ENCODE results near the gene BET1. TPM values are rescaled to one million over a fixed set of nuclear protein-coding genes. Genes with fewer than 3 reads are reported as not detected.

Gene BET1
- total RNA-seq, 1 donor from 2014 or later: 2.4 TPM

DNA sequence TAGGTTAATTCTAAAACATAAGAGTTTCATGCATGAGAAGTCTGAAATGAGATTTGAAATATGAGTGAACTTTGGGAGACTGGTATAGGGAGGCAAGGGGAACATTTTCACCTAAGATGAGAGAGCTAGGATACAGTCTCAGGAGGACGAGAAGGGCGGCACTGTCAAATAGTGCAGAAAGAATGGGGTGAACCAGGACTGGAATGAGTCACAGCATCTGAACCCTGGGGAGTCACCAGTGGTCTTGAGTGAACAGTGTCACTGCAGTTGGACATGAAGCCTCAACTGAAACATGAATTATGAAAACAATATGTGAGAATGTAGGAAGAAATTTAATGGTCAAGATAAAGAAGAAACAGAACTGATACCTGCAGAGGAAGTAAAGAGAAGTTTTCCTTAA, 48.9 kb downstream of the BET1 start:
- intact Hi-C loops (cut with DNase I): no loop called here
- no peaks in the 10 kb centered on the region for H3K9me3 ChIP-seq
- TF ChIP-seq, protein P1, sequence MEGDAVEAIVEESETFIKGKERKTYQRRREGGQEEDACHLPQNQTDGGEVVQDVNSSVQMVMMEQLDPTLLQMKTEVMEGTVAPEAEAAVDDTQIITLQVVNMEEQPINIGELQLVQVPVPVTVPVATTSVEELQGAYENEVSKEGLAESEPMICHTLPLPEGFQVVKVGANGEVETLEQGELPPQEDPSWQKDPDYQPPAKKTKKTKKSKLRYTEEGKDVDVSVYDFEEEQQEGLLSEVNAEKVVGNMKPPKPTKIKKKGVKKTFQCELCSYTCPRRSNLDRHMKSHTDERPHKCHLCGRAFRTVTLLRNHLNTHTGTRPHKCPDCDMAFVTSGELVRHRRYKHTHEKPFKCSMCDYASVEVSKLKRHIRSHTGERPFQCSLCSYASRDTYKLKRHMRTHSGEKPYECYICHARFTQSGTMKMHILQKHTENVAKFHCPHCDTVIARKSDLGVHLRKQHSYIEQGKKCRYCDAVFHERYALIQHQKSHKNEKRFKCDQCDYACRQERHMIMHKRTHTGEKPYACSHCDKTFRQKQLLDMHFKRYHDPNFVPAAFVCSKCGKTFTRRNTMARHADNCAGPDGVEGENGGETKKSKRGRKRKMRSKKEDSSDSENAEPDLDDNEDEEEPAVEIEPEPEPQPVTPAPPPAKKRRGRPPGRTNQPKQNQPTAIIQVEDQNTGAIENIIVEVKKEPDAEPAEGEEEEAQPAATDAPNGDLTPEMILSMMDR (IDR thresholded peaks at IDR 0.05): no peak
- no peak overlapping the region for H3K27ac ChIP-seq
- no peak for DNase-seq (ENCODE audit: low spot score in 2 of 2)
- no peaks in the 10 kb centered on the region for H3K27me3 ChIP-seq
- H3K4me3 ChIP-seq: no peak overlapping the region
- no peaks in the 10 kb centered on the region for H3K4me1 ChIP-seq
- no peaks in the 10 kb centered on the region for H3K36me3 ChIP-seq

DNA sequence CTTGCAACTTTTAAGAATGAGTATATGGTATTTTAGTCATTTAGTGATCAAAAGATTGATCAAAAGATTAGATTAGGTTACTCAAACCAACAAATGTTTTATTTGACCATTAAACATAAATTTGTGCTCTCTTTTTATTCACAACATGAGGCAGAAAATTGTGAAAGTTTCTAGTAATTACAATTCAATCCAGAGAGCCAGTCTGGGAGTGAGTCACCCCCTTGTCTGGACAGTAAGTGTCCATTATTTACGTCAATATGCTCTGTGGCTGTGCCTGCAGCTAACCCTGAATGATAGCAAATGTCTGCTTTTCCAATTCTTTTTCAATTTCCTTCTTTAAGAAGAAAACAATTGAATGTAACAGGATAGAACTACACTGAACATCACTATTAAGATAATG, 54.7 kb downstream of the BET1 start:
- no peaks in the 10 kb centered on the region for H3K36me3 ChIP-seq
- no peak overlapping the region for H3K27ac ChIP-seq
- TF ChIP-seq, protein P1 (IDR thresholded peaks at IDR 0.05): no peak
- no peaks in the 10 kb centered on the region for H3K4me1 ChIP-seq
- no peaks in the 10 kb centered on the region for H3K9me3 ChIP-seq
- intact Hi-C loops (cut with DNase I): no loop called here
- no peak overlapping the region for H3K4me3 ChIP-seq
- DNase-seq (ENCODE audit: low spot score in 2 of 2): no peak
- H3K27me3 ChIP-seq: no peaks in the 10 kb centered on the region

DNA sequence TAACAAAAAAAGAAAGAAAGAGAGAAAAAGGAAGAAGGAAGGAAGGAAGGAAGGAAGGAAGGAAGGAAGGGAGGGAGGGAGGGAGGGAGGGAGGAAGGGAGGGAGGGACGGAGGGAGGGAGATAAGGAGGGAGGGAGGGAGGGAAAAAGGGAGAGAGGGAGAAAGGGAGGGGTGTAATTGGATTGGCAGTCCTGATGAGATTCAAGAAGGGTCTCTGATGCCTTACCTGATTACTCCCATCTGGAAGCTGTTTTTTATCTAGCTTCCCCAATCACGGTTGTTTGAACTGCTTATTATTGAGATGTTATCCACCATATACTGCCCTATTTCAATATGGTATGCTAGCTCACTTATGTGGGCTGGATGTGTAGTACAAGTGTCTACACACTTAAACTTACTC, 55.3 kb downstream of the BET1 start:
- TF ChIP-seq, protein P1 (IDR thresholded peaks at IDR 0.05): no peak
- no peaks in the 10 kb centered on the region for H3K9me3 ChIP-seq
- H3K4me1 ChIP-seq: no peaks in the 10 kb centered on the region
- no peak overlapping the region for H3K4me3 ChIP-seq
- no peaks in the 10 kb centered on the region for H3K36me3 ChIP-seq
- DNase-seq (ENCODE audit: low spot score in 2 of 2): no peak
- no peaks in the 10 kb centered on the region for H3K27me3 ChIP-seq
- H3K27ac ChIP-seq: no peak overlapping the region
- intact Hi-C loops (cut with DNase I): no loop called here

DNA sequence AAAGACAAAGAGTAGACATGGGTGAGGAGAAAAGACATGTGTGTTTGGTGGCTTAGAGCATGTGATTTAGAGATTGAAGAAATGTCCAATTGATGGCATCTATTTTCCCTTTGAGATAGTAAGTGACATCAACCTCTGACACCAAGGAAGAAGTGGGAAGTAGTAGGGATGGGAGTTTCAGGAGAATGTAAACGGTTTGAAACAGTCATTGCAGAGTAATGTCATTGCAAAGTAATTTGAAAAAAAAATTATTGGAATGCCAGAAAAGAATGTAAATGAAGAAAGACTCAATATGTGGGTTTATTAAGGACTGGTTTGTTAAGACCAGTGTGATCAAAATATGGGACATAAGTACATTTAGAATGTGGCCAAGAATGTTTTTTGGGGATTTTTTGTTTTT, 56.0 kb downstream of the BET1 start:
- TF ChIP-seq, protein P1 (IDR thresholded peaks at IDR 0.05): no peak
- H3K36me3 ChIP-seq: no peaks in the 10 kb centered on the region

DNA sequence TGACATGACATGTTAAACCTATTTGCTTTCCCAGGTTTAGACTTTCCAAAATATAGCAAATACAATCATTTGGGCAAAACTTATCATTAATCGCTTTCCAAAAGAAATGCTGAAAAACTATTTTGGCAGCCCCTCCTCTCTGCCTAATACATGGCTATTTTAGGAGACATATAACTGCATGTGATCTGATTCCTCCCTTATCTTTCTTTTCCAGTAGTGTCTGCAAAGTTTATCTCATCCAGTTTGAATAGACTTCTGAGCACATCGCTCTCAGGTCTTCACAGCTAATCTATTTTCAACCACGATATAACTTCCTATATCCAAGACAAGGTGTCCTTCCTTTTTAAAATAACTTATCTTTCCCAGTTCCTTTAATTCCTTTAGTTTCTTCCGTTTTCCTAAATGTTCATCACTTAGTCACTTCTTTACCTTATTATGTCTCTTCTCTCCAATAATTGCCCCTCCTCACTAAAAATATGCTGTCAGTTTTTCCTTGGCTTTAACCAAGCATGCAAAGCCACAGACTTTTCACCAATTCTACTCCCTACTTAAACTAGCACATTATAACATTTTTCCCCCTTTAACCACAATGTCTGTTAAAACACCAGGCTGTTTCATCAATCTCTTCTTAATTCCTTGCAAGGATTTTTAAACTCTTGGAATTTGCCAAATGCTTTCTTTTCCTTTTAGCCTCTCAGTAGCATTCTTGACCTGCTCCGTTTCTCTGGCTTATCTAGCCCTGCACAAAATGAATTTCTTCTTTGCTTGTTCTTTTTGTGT, 58.2 kb downstream of the BET1 start:
- TF ChIP-seq, protein P1 (IDR thresholded peaks at IDR 0.05): no peak
- no peaks in the 10 kb centered on the region for H3K36me3 ChIP-seq
- H3K4me1 ChIP-seq: no peaks in the 10 kb centered on the region
- no peaks in the 10 kb centered on the region for H3K9me3 ChIP-seq
- H3K4me3 ChIP-seq: no peak overlapping the region
- intact Hi-C loops (cut with DNase I): no loop called here
- H3K27ac ChIP-seq: no peak overlapping the region
- DNase-seq (ENCODE audit: low spot score in 2 of 2): no peak
- H3K27me3 ChIP-seq: no peaks in the 10 kb centered on the region

More for the DNA sequence above, 56.0 kb downstream of the BET1 start:
- intact Hi-C loops (cut with DNase I): no loop called here
- Histone ChIP-seq H3K4me1 (no peaks in the 10 kb centered on the region), H3K9me3 (no peaks in the 10 kb centered on the region), H3K27ac (no peak overlapping the region), H3K4me3 (no peak overlapping the region), H3K27me3 (no peaks in the 10 kb centered on the region)
- DNase-seq (ENCODE audit: low spot score in 2 of 2): no peak

Data from ascending aorta (tissue), 2 donors.